ENCODE measurements around the gene HMG20B. TPM values are rescaled to one million over a fixed set of nuclear protein-coding genes. Genes with fewer than 3 reads are reported as not detected.

The HMG20B gene
- total and polyA plus RNA-seq, 3 experiments from 2014 or later = 44.0 to 54.2 (median 50.6) TPM

- ChIA-PET POLR2A (no interaction called here), CTCF (interaction anchor here (0.7 to 2.8 kb wide), 4 partner anchors 10 to 84 kb away, joined by 3 to 14 read pairs (median 4); partner anchors contain the start of gene GIPC3)
- Mint-ChIP-seq H3K27me3 (no peaks in the 10 kb centered on the region), H3K4me3 (no peak overlapping the region), H3K36me3 (peaks cover 0 to 18% (median 3%) of the 10 kb centered on the region in 3 donors), H3K27ac (peak overlapping the region in 2 of 8 donors; percentile 33 to 94), H3K4me1 (peaks cover 8 to 18% (median 13%) of the 10 kb centered on the region in 3 donors), H3K9me3 (no peaks in the 10 kb centered on the region)
- H3K27me3 ChIP-seq (ENCODE audit: insufficient read depth, low read length, poor library complexity, severe bottlenecking) = no peaks in the 10 kb centered on the region
- peaks cover 29% of the 10 kb centered on the region for H3K4me1 ChIP-seq (ENCODE audit: insufficient read depth, low read length)
- no peaks in the 10 kb centered on the region for H3K9me3 ChIP-seq (ENCODE audit: low read length)
- H3K4me3 ChIP-seq (ENCODE audit: low read length) = no peak overlapping the region
- H3K27ac ChIP-seq (ENCODE audit: low read depth, low read length) = peak overlapping the region; percentile 59
- DNase-seq = peak in 1 of 5 donors; percentile 39
- no peaks in the 10 kb centered on the region for H3K36me3 ChIP-seq (ENCODE audit: insufficient read depth, low read length)
These were observed 36.1 kb downstream of the HMG20B start for GRCh38 chr19:3608750-3609322.

- Histone ChIP-seq H3K9me3 (ENCODE audit: low read length) (no peaks in the 10 kb centered on the region), H3K36me3 (ENCODE audit: insufficient read depth, low read length) (no peaks in the 10 kb centered on the region), H3K4me3 (ENCODE audit: low read length) (no peak overlapping the region), H3K27ac (ENCODE audit: low read depth, low read length) (no peak overlapping the region), H3K27me3 (ENCODE audit: insufficient read depth, low read length, poor library complexity, severe bottlenecking) (no peaks in the 10 kb centered on the region), H3K4me1 (ENCODE audit: insufficient read depth, low read length) (peaks cover 21% of the 10 kb centered on the region)
- POLR2A ChIA-PET = no interaction called here
- Mint-ChIP-seq H3K36me3 (peaks cover 0 to 18% (median 3%) of the 10 kb centered on the region in 3 donors), H3K4me3 (no peak overlapping the region), H3K4me1 (peaks cover 8 to 18% (median 12%) of the 10 kb centered on the region in 3 donors), H3K9me3 (no peaks in the 10 kb centered on the region), H3K27ac (peak overlapping the region in 2 of 8 donors; percentile 6 to 60), H3K27me3 (no peaks in the 10 kb centered on the region)
- peak in 1 of 5 donors; percentile 46 for DNase-seq
- CTCF ChIA-PET = interaction anchor here (1.3 to 2.8 kb wide), 2 partner anchors 24 to 82 kb away, joined by 5 to 14 read pairs; partner anchors contain the start of gene GIPC3
These were observed 37.3 kb downstream of the HMG20B start for GRCh38 chr19:3609779-3610719.

GRCh38 chr19:3610745-3611717 lies 38.3 kb downstream of the HMG20B start:
- H3K9me3 Mint-ChIP-seq = no peaks in the 10 kb centered on the region
- no peaks in the 10 kb centered on the region for H3K27me3 Mint-ChIP-seq
- peaks cover 0 to 25% (median 3%) of the 10 kb centered on the region in 3 donors for H3K36me3 Mint-ChIP-seq
- H3K4me3 Mint-ChIP-seq = no peak overlapping the region
- no peaks in the 10 kb centered on the region for H3K9me3 ChIP-seq (ENCODE audit: low read length)
- peaks cover 11% of the 10 kb centered on the region for H3K4me1 ChIP-seq (ENCODE audit: insufficient read depth, low read length)
- peak overlapping the region in 1 of 8 donors; percentile 60 for H3K27ac Mint-ChIP-seq
- DNase-seq = peak in 1 of 5 donors; percentile 42
- no peak overlapping the region for H3K27ac ChIP-seq (ENCODE audit: low read depth, low read length)
- ChIA-PET POLR2A (no interaction called here), CTCF (no interaction called here)
- no peak overlapping the region for H3K4me3 ChIP-seq (ENCODE audit: low read length)
- H3K27me3 ChIP-seq (ENCODE audit: insufficient read depth, low read length, poor library complexity, severe bottlenecking) = no peaks in the 10 kb centered on the region
- H3K4me1 Mint-ChIP-seq = peaks cover 8 to 18% (median 12%) of the 10 kb centered on the region in 3 donors
- H3K36me3 ChIP-seq (ENCODE audit: insufficient read depth, low read length) = no peaks in the 10 kb centered on the region

GRCh38 chr19:3611841-3612240 lies 39.1 kb downstream of the HMG20B start:
- H3K9me3 ChIP-seq (ENCODE audit: low read length) = no peaks in the 10 kb centered on the region
- no peaks in the 10 kb centered on the region for H3K36me3 ChIP-seq (ENCODE audit: insufficient read depth, low read length)
- Mint-ChIP-seq H3K27me3 (no peaks in the 10 kb centered on the region), H3K4me3 (no peak overlapping the region), H3K36me3 (peaks cover 0 to 26% (median 3%) of the 10 kb centered on the region in 3 donors), H3K27ac (peak overlapping the region in 1 of 8 donors; percentile 19), H3K4me1 (peaks cover 8 to 18% (median 12%) of the 10 kb centered on the region in 3 donors), H3K9me3 (no peaks in the 10 kb centered on the region)
- H3K27me3 ChIP-seq (ENCODE audit: insufficient read depth, low read length, poor library complexity, severe bottlenecking) = no peaks in the 10 kb centered on the region
- ChIA-PET POLR2A (no interaction called here), CTCF (no interaction called here)
- H3K27ac ChIP-seq (ENCODE audit: low read depth, low read length) = no peak overlapping the region
- DNase-seq = peak in 1 of 5 donors; percentile 46
- H3K4me1 ChIP-seq (ENCODE audit: insufficient read depth, low read length) = peaks cover 9% of the 10 kb centered on the region
- no peak overlapping the region for H3K4me3 ChIP-seq (ENCODE audit: low read length)

GRCh38 chr19:3612330-3612729 lies 39.6 kb downstream of the HMG20B start:
- Histone ChIP-seq H3K4me1 (ENCODE audit: insufficient read depth, low read length) (peaks cover 4% of the 10 kb centered on the region), H3K27ac (ENCODE audit: low read depth, low read length) (no peak overlapping the region), H3K36me3 (ENCODE audit: insufficient read depth, low read length) (no peaks in the 10 kb centered on the region), H3K27me3 (ENCODE audit: insufficient read depth, low read length, poor library complexity, severe bottlenecking) (no peaks in the 10 kb centered on the region), H3K9me3 (ENCODE audit: low read length) (no peaks in the 10 kb centered on the region), H3K4me3 (ENCODE audit: low read length) (no peak overlapping the region)
- ChIA-PET CTCF (interaction anchor here (0.6 kb wide), 1 partner anchor 87 kb away, joined by 4 read pairs; no protein-coding TSS in a partner anchor), POLR2A (no interaction called here)
- peaks cover 0 to 30% (median 3%) of the 10 kb centered on the region in 3 donors for H3K36me3 Mint-ChIP-seq
- H3K27me3 Mint-ChIP-seq = no peaks in the 10 kb centered on the region
- peak in 1 of 5 donors; percentile 45 for DNase-seq
- H3K4me1 Mint-ChIP-seq = peaks cover 8 to 15% (median 13%) of the 10 kb centered on the region in 3 donors
- no peak overlapping the region for H3K4me3 Mint-ChIP-seq
- H3K9me3 Mint-ChIP-seq = no peaks in the 10 kb centered on the region
- H3K27ac Mint-ChIP-seq = no peak overlapping the region

- Mint-ChIP-seq H3K36me3 (peaks cover 0 to 34% (median 3%) of the 10 kb centered on the region in 3 donors), H3K27ac (no peak overlapping the region), H3K4me3 (no peak overlapping the region), H3K9me3 (no peaks in the 10 kb centered on the region), H3K27me3 (no peaks in the 10 kb centered on the region), H3K4me1 (peaks cover 3 to 9% (median 7%) of the 10 kb centered on the region in 3 donors)
- DNase-seq = no peak
- no peak overlapping the region for H3K27ac ChIP-seq (ENCODE audit: low read depth, low read length)
- peaks cover 8% of the 10 kb centered on the region for H3K4me1 ChIP-seq (ENCODE audit: insufficient read depth, low read length)
- CTCF ChIA-PET = interaction anchor here (0.6 kb wide), 1 partner anchor 88 kb away, joined by 4 read pairs; no protein-coding TSS in a partner anchor
- no peaks in the 10 kb centered on the region for H3K9me3 ChIP-seq (ENCODE audit: low read length)
- no peak overlapping the region for H3K4me3 ChIP-seq (ENCODE audit: low read length)
- H3K27me3 ChIP-seq (ENCODE audit: insufficient read depth, low read length, poor library complexity, severe bottlenecking) = no peaks in the 10 kb centered on the region
- POLR2A ChIA-PET = no interaction called here
- no peaks in the 10 kb centered on the region for H3K36me3 ChIP-seq (ENCODE audit: insufficient read depth, low read length)
These were observed 40.4 kb downstream of the HMG20B start for GRCh38 chr19:3612901-3613741.
